Breast epithelium (tissue), 4 donors: Measurements from ENCODE around the gene DENND5B. TPM values are rescaled to one million over a fixed set of nuclear protein-coding genes. Genes with fewer than 3 reads are reported as not detected.

ENCODE experiments used
- DNase-seq, 2 donors: peaks; one replicate each; pipeline ENCODE4 v3.0.0-alpha.2; 2019; ENCODE audit warnings: low spot score in 2 of 2
- H3K27ac ChIP-seq, 2 donors: fragments of 200-600 bp; sonication (generic) in 1 of 2; one replicate each; pipeline ENCODE4 v1.5.1; 2016 to 2019; ENCODE audit warnings: mild to moderate bottlenecking in 1 of 2
- H3K27me3 ChIP-seq, 2 donors: fragments of 200-600 bp; sonication (generic) in 1 of 2; one replicate each; pipeline versions ENCODE4 v1.5.1 to v1.6.0; 2017 to 2019; ENCODE audit warnings: control low read depth in 1 of 2, mild to moderate bottlenecking in 1 of 2
- H3K36me3 ChIP-seq: fragments of 200-600 bp; one replicate; pipeline ENCODE4 v1.5.1; 2019
- H3K4me1 ChIP-seq, 2 donors: fragments of 200-600 bp; sonication (generic); one replicate each; pipeline ENCODE4 v1.5.1; 2016 to 2019; ENCODE audit warnings: control low read depth in 1 of 2
- H3K4me3 ChIP-seq, 3 donors: fragments of 200-600 bp; sonication (generic); 1 replicate in 2 of 3; 2 replicates in 1 of 3; pipeline ENCODE4 v1.5.1; 2016 to 2019; ENCODE audit warnings: mild to moderate bottlenecking in 3 of 3, moderate library complexity in 2 of 3
- H3K9me3 ChIP-seq, 2 donors: fragments of 200-600 bp; sonication (generic) in 1 of 2; one replicate each; pipeline ENCODE4 v1.5.1; 2016 to 2019; ENCODE audit warnings: control low read depth in 1 of 2
- POLR2A ChIP-seq: fragments of 450-650 bp; IDR thresholded peaks from one replicate; pipeline ENCODE4 v1.6.1; 2016; ENCODE audit warnings: antibody characterized with exemption, mild to moderate bottlenecking, moderate library complexity
- POLR2AphosphoS5 ChIP-seq, 3 donors: sonication (generic); formaldehyde crosslinking; IDR thresholded peaks; one replicate each; pipeline ENCODE4 v1.6.1; 2017; ENCODE audit warnings: antibody characterized with exemption in 3 of 3
- intact Hi-C: fragments of 100-400 bp; cut with DNase I; formaldehyde crosslinking; loops from one replicate; pipeline ENCODE4 v1.15.1; 2023; ENCODE audit warnings: low total_unique reads
- total RNA-seq, 3 donors: library from RNA; depleted of rRNA; stranded (reverse); fragments of >200 nt; gene quantifications; one replicate each; pipeline ENCODE4 v1.1.0, GENCODE V29; 2016
- TF ChIP-seq, protein P1 (sequence below), 3 donors: fragments of 450-650 bp; IDR thresholded peaks; one replicate each; pipeline ENCODE4 v1.5.1; 2016 to 2017; ENCODE audit warnings: antibody characterized with exemption in 3 of 3, mild to moderate bottlenecking in 3 of 3, moderate library complexity in 3 of 3

Gene DENND5B
- total RNA-seq, 3 donors from 2014 or later = 16.0 to 18.7 (median 17.7) TPM

DNA sequence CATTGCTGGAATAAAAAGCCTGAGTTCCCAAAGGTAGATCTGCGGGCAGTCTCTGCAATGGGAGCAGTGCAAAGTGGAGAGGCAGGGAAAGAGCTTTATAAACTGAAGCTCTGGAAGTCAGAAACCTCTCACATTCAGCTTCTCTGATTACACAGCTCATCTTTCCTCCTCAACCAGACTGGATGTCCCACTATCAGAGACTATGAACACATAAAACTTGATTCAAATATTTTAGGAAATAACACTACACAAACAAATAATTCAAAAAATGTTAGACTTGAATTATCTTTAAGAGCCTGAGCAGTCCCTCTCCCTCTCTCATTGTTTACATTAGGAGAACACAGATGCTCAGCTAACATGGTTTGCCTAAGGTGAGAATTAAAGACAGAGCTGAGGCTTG lies 72.9 kb downstream of the DENND5B start:
- no peak for DNase-seq
- no peaks in the 10 kb centered on the region for H3K9me3 ChIP-seq
- no peak overlapping the region for H3K27ac ChIP-seq
- H3K27me3 ChIP-seq = no peaks in the 10 kb centered on the region
- H3K4me1 ChIP-seq = peaks cover 0 to 4% of the 10 kb centered on the region in 2 donors
- intact Hi-C loops = no loop called here
- H3K36me3 ChIP-seq = no peaks in the 10 kb centered on the region
- TF ChIP-seq POLR2A (no peak), POLR2AphosphoS5 (IDR thresholded peaks at IDR 0.05) (no peak)
- TF ChIP-seq, protein P1, sequence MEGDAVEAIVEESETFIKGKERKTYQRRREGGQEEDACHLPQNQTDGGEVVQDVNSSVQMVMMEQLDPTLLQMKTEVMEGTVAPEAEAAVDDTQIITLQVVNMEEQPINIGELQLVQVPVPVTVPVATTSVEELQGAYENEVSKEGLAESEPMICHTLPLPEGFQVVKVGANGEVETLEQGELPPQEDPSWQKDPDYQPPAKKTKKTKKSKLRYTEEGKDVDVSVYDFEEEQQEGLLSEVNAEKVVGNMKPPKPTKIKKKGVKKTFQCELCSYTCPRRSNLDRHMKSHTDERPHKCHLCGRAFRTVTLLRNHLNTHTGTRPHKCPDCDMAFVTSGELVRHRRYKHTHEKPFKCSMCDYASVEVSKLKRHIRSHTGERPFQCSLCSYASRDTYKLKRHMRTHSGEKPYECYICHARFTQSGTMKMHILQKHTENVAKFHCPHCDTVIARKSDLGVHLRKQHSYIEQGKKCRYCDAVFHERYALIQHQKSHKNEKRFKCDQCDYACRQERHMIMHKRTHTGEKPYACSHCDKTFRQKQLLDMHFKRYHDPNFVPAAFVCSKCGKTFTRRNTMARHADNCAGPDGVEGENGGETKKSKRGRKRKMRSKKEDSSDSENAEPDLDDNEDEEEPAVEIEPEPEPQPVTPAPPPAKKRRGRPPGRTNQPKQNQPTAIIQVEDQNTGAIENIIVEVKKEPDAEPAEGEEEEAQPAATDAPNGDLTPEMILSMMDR (IDR thresholded peaks at IDR 0.05) = no peak
- no peak overlapping the region for H3K4me3 ChIP-seq

DNA sequence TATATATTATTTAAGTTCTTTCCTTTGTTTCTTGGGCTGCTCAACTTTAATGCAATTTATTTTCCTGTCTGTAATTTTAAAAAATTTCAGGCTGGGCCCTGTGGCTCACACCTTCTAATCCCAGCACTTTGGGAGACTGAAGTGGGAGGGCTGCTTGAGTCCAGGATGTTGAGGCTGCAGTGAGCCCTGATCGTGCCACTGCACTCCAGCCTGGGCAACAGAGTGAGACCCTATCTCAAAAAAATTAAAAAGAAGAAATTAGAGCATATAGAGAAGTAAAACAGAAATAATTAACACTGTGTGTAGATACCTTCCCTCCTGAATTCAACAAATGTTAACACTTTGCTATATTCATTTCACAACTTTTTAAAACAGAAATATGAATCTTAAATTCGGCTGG lies 74.2 kb downstream of the DENND5B start:
- no peaks in the 10 kb centered on the region for H3K27me3 ChIP-seq
- H3K4me1 ChIP-seq = peaks cover 0 to 4% of the 10 kb centered on the region in 2 donors
- intact Hi-C loops = no loop called here
- no peaks in the 10 kb centered on the region for H3K36me3 ChIP-seq
- no peaks in the 10 kb centered on the region for H3K9me3 ChIP-seq
- no peak overlapping the region for H3K27ac ChIP-seq
- H3K4me3 ChIP-seq = no peak overlapping the region
- DNase-seq = no peak
- no peak for TF ChIP-seq POLR2A
- TF ChIP-seq, protein P1 (IDR thresholded peaks at IDR 0.05) = no peak
- no peak for TF ChIP-seq POLR2AphosphoS5 (IDR thresholded peaks at IDR 0.05)

DNA sequence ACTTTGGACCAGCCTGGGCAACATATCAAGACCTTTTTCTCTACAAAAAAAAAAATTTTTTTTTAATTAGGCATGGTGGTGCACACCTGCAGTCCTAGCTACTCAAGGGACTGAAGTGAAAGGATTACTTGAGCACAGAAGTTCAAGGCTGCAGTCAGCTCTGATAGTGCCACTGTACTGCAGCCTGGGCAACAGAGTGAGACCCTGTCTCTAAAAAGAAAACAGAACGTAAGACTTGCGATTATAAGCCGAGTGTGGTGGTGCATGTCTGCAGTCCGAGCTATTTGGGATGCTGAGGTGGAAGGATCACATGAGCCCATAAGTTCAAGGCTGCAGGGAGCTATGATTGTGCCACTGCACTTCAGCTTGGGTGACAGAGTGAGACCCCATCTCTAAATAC lies 76.0 kb downstream of the DENND5B start:
- no peak overlapping the region for H3K4me3 ChIP-seq
- peaks cover 0 to 4% of the 10 kb centered on the region in 2 donors for H3K4me1 ChIP-seq
- H3K27me3 ChIP-seq = no peaks in the 10 kb centered on the region
- intact Hi-C loops = no loop called here
- DNase-seq = no peak
- no peaks in the 10 kb centered on the region for H3K9me3 ChIP-seq
- H3K36me3 ChIP-seq = no peaks in the 10 kb centered on the region
- TF ChIP-seq, protein P1 (IDR thresholded peaks at IDR 0.05) = no peak
- TF ChIP-seq POLR2A (no peak), POLR2AphosphoS5 (IDR thresholded peaks at IDR 0.05) (no peak)
- no peak overlapping the region for H3K27ac ChIP-seq

DNA sequence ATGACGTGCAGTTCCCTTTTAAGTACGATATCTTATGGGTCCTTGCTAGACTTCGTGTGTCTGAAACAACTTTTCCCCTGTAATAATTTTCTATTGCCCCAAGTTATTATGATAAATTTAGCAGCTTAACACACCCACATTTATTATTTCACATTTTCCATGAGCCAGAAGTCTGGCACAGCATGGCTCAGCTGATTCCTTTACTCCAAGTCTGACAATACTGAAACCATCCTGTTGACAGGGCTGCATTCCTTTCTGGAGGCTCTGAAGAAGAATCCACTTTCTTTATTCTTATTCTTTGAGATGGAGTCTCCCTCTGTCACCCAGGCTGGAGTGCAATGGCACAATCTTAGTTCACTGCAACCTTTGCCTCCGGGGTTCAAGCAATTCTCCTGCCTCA lies 80.9 kb downstream of the DENND5B start:
- intact Hi-C loops = no loop called here
- Histone ChIP-seq H3K27ac (no peak overlapping the region), H3K9me3 (no peaks in the 10 kb centered on the region), H3K36me3 (no peaks in the 10 kb centered on the region), H3K27me3 (no peaks in the 10 kb centered on the region), H3K4me1 (no peaks in the 10 kb centered on the region), H3K4me3 (no peak overlapping the region)
- no peak for TF ChIP-seq POLR2AphosphoS5 (IDR thresholded peaks at IDR 0.05)
- no peak for TF ChIP-seq POLR2A
- TF ChIP-seq, protein P1 (IDR thresholded peaks at IDR 0.05) = no peak
- DNase-seq = no peak

DNA sequence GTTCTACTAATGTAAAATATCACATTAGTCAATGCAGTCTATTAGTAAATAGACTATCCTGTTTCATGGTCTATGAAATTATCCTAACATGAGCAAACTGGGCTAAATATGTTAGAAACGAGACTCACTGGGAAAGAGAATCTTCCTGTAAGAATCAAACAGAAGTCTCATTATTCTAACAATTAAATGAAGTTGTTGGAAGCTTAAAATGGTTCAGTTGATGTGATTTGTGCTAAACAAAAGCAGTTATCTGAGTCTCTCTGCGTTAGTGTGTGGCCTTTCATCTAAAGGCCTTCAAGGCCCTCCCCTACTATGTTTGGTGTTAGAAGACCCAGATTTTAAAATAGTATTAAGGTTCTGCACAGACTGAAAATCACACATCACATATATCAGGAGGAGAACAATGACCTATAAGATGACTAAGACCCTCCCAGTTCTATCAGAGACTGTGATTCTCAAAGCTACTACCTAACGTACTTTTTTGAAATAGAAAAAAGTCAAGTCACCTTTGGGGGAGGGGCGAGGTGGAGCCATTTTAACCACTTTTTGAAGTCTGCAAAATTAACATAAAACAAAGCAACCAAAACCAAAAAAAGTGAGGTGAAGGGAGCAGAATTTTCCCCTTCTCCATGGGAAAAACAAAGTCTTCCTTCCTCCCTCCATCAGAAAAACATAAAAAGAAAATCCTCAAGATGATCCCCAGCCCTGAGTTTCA lies 82.3 kb downstream of the DENND5B start:
- intact Hi-C loops = no loop called here
- Histone ChIP-seq H3K36me3 (no peaks in the 10 kb centered on the region), H3K9me3 (peaks cover 0 to 3% of the 10 kb centered on the region in 2 donors), H3K27ac (no peak overlapping the region), H3K4me1 (no peaks in the 10 kb centered on the region), H3K4me3 (no peak overlapping the region), H3K27me3 (no peaks in the 10 kb centered on the region)
- no peak for DNase-seq
- no peak for TF ChIP-seq POLR2A
- TF ChIP-seq, protein P1 (IDR thresholded peaks at IDR 0.05) = no peak
- no peak for TF ChIP-seq POLR2AphosphoS5 (IDR thresholded peaks at IDR 0.05)
